Measurements from ENCODE around the gene CLGN.
A peak's percentile ranks its signal among the peaks of the same experiment; 100 is the strongest.
"Not testable (repeated sequence)": the region's sequence is repeated elsewhere in the genome, so short reads cannot be mapped to it uniquely, and the experiment has no call there.

The CLGN gene, protein sequence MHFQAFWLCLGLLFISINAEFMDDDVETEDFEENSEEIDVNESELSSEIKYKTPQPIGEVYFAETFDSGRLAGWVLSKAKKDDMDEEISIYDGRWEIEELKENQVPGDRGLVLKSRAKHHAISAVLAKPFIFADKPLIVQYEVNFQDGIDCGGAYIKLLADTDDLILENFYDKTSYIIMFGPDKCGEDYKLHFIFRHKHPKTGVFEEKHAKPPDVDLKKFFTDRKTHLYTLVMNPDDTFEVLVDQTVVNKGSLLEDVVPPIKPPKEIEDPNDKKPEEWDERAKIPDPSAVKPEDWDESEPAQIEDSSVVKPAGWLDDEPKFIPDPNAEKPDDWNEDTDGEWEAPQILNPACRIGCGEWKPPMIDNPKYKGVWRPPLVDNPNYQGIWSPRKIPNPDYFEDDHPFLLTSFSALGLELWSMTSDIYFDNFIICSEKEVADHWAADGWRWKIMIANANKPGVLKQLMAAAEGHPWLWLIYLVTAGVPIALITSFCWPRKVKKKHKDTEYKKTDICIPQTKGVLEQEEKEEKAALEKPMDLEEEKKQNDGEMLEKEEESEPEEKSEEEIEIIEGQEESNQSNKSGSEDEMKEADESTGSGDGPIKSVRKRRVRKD

GRCh38 chr4:140427106-140427918 is at the start of gene CLGN:
TSS of gene CLGN (minus strand) at chr4:140427648. CDS start at chr4:140413078, 14,570 bp downstream.
- intact Hi-C loops (cut with DNase I): no loop called here
- peak; percentile 52 to 96 (median 72) for DNase-seq

DNA sequence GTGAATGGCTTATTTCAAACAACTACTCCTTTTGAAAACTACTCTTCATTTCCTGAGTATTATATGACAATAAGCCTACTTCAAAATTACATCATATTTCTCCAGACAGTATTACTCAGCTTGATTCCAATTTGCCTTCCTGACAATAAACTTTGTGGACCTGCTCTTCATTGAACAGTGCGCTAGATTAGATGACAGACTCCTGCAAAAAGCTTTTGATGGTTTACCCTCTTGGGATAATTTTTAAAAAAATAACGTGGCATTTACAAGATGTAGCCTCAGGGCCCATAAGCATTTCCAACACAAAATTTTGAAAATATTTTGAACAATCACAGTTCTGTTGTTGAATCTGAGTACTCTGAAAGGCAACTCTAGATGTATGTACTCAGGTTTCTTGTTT is 44.7 kb upstream of the CLGN start:
- no peak for DNase-seq
- intact Hi-C loops (cut with DNase I): no loop called here

- intact Hi-C loops (cut with DNase I): no loop called here
- DNase-seq: no peak
Observed at GRCh38 chr4:140469791-140470733, 42.6 kb upstream of the CLGN start.

DNA sequence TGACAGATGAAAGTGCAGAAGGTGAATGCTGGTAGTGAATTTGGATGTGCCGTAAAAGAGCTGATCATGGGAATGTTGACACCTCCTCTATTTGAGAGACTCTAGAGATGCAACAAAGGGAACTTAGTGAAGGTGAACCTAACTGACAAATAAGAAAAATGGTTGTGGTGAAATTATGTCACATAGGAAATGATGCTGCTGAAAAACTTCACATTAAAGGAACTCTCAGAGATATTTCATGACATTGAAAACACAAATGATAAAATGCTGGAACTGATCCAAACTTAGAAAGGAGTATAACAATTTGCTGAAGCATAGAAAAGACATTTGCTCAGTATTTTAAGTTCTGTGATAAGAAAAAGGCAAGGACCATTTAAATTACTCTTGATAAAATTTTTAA is 38.7 kb upstream of the CLGN start:
- intact Hi-C loops (cut with DNase I): no loop called here
- no peak for DNase-seq

DNA sequence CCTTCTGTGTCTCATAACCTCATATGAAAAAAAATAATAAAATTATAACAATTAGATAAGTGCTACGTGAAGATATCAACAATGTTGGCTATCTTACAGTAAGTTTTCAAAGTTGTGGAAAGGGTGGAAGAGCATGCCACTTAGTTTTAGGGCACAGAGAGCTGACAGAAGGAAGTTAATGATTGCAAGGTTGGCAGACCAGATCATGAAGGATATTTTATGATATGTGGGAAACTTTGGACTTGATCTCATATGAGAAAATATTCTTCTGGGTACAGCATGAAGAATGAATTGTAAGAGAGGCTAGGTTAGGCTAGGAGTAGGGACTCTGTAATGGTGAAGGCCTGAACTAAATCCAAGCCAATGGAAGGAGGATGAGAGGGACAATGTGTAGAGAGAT is 36.2 kb upstream of the CLGN start:
- no peak for DNase-seq
- intact Hi-C loops (cut with DNase I): no loop called here

DNA sequence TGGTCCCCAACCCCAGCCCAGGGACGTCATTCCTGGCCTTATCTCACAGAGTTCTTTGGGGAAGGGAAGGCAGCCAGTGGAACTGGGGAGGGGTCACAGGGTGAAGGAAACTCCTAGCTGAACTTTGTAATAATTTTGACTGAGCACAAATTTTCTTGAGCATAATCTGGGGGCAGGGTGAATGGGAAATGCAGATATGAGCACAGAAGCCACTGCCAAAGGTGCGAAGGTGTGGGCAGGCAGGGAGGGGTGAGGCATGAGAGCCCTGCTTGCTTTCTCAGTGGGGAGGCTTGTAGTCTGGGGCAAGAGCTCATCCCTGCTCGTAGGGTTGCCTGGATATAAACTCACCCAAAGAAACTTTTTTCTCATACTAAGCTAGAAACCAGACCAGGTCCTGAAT is 35.7 kb upstream of the CLGN start:
- no peak for DNase-seq
- intact Hi-C loops (cut with DNase I): no loop called here

GRCh38 chr4:140450352-140450751 is 22.9 kb upstream of the CLGN start:
- intact Hi-C loops (cut with DNase I): no loop called here
- no peak for DNase-seq

DNA sequence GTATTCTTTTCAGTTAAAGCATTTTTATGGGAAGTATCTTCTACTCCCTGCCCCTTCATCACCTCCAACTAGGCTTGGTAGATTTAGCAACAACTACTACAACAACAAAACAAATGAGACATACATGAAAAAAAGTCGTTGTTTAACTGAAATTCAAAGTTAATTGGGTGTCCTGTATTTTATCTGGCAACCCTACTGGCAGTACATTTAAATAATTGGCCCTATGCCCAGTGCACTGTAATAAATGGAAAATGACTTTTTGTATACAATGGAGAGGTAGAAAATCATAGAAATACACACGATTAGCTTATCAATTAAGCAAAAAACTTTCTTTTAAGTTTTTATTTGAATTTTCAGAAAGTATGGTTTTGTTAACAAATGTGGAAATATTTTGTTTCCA is 21.4 kb upstream of the CLGN start:
- intact Hi-C loops (cut with DNase I): no loop called here
- DNase-seq: no peak

- no peak for DNase-seq
- intact Hi-C loops (cut with DNase I): no loop called here
Observed at GRCh38 chr4:140448162-140448561, 20.7 kb upstream of the CLGN start.

- DNase-seq; intact Hi-C loops (cut with DNase I): not testable (repeated sequence)
Observed at GRCh38 chr4:140444347-140444746, 16.9 kb upstream of the CLGN start.

DNA sequence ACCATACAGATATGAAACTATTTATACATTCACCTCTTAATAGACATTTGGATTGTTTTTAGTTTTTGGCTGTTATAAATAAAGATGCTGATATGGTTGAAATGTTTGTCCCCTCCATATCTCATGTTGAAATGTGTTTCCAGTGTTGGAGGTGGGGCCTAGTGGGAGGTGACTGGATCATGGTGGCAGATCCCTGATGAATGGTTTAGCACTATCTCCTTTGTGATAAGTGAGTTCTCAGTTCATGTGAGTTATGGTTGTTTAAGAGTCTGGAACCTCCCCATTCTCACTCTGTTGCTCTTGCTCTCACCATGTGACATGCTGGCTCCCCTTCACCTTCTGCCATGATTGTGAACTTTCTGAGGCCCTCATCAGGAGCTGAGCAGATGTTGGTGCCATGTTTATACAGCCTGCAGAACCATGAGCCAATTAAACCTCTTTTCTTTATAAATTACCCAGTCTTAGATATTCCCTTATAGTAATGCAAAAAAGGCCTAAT is 12.2 kb upstream of the CLGN start:
- intact Hi-C loops (cut with DNase I): no loop called here

DNA sequence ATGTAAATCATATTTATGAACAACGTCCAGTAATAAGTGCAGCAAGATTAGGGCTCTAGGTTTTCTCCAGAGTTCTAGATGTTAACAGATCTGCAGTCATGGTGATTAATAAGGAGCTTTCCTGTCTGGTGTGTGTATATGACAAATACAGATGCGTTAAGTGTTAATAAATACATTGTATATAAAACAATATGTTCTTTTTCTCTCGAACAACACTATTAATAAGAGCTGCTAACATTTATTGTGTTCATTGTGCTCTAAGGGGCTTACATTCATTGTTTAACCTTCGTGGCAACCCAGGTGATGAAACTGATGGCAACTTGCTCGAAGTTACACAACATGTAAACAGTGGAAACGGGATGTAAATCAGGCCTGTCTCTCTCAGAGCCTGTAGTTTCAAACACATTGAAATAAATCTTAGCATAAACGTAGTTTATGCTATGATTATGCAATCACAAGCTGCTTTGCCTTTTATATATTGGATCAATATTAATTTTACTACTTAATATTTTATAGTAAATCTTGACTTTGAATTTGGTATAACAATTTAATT is 547 bp upstream of the CLGN start:
- intact Hi-C loops (cut with DNase I): no loop called here
- no peak for DNase-seq

More for the DNA sequence above, 12.2 kb upstream of the CLGN start:
- DNase-seq: no peak

- DNase-seq: peak in 5 of 10 donors; percentile 6 to 81 (median 10)
- intact Hi-C loops (cut with DNase I): no loop called here
Observed at GRCh38 chr4:140426610-140427105, 790 bp downstream of the CLGN start.

- DNase-seq: no peak
Observed at GRCh38 chr4:140423106-140423505, 4.3 kb downstream of the CLGN start.

GRCh38 chr4:140413130-140413969 is 14.1 kb downstream of the CLGN start:
- intact Hi-C loops (cut with DNase I): not testable (repeated sequence)
- DNase-seq: peak in 1 of 10 donors; percentile 61

More at GRCh38 chr4:140423106-140423505, 4.3 kb downstream of the CLGN start:
- intact Hi-C loops (cut with DNase I): no loop called here

GRCh38 chr4:140408974-140409373 is 18.5 kb downstream of the CLGN start:
- intact Hi-C loops (cut with DNase I): no loop called here
- DNase-seq: no peak

DNA sequence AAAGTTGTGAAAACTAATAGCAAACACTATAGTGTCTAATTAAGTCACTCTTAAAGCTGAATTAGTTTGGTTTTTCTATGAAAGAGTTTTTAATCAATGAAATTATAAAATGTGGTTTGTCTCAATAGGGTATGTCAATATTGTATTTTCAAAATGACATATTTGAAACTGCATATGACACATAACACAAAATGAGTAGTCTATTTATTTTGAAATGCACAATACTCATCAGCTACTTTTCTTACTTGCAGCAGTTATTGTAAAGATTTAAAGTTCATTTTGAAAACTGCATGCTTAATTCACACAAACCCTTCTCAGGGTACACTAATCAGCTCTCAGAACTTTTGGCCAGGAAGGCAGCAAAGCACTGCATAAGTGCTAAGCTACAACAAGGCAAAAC is 21.2 kb downstream of the CLGN start:
- intact Hi-C loops (cut with DNase I): no loop called here
- DNase-seq: no peak

DNA sequence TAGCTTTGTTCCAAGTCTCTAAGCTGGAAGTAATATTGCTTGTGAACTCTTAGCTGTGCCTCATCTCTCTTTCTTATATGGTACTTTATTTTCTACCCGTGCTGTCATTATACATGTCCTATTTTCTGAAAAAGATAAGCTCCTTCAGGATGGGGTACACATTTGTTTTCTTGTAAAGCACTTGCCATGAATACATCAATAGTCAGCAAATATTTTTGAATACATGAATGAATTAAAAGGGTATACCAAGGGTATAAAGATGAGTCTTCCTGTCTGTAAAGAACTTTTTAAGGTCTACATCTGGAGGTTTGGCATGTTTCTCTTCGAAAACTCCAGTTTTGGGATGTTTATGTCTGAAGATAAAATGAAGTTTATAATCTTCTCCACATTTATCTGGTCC is 27.3 kb downstream of the CLGN start:
- intact Hi-C loops (cut with DNase I): no loop called here
- DNase-seq: no peak

DNA sequence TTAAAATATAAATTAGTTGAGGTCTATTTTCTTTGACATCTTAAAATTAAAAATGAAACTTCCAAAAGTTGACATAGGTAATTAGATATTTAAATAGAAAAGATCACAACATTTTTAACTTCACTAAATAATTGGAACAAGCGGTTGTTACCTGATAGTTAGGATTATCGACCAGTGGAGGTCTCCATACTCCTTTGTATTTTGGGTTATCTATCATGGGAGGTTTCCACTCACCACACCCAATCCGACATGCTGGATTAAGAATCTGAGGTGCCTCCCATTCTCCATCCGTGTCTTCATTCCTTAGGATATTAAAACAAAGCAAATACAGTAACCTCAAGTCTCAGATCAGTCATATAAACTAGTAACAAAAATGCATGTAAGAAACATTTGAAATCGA is 31.8 kb downstream of the CLGN start:
- DNase-seq: no peak
- intact Hi-C loops (cut with DNase I): no loop called here

All from posterior cingulate gyrus (tissue), 11 donors.